ENCODE results near the gene WDR93. TPM values are rescaled to one million over a fixed set of nuclear protein-coding genes. Genes with fewer than 3 reads are reported as not detected.

WDR93 gene
- 1.7 TPM for total RNA-seq (ENCODE audit: insufficient read depth, low replicate concordance)

DNA sequence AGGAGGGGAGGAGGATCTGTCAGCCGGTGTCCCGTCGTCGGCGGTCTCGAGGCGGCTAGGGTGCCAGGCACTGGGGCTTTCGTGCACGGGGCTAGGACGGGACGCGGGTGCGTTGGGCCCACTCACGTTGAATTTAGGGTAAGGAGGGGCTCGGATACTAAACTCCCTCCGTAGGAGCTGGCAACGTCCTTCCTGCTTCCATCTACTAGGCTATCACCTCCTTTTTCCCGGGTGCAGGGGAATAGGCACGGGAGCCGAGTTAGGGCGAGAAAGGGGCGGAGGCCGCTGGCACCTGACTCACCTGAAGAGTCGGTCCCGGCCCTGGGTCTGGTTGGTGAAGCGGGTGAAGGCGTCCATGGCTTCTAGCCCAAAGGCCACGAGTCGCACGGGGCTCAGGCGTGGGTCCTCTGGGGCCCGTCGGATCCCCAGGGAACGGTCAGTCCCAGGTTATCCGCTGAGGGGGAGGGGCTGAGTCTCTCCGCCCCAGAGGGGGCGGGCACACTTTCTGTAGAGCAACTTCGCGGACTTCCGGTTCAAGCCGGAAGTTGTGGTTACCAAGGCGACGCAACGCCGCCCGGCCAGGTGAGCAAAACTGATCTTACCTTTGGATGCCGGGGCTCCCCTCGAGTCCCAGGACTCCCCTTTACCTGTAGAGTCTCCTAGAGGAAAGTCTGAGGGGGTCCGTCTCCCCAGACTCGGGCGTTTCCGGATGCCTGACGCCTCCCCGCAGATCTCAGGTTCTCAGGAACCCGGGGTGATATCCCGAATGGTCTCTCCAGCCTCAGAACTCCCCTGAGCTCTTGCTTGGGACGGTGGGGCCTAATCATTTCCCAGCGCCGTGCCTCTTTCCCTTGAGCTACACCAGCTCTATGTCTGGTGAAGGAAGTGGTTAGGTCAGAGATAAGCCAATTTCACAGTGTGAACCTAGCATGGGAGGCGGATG lies at the start of gene WDR93, which contains the start of gene PEX11A:
WDR93 (plus strand) TSS at position 536 of the 943 bp plus-strand sequence. CDS start 10,936 bp downstream, outside the sequence.
PEX11A (minus strand) TSS at position 479 of the 943 bp plus-strand sequence; CDS start at position 357, 122 bp downstream.
- DNase-seq (ENCODE audit: low spot score): peak; percentile 84

DNA sequence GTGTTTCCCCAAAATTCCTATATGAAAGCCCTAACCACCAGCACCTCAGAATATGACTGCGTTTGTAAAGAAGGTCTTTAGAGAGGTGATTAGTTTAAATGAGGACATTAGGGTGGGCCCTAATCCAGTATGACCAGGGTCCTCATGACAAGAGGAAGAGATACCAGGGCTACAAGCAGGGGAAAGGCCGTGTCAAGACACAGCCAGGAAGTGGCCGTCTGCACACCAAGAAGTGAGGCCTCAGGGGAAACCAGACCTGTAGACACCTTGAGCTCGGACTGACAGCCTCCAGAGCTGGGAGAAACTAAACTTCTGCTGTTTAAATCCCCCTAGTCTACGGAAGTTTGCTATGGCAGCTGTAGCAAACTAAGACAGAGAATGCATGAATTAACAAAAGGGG lies 49.6 kb upstream of the WDR93 start:
- DNase-seq (ENCODE audit: low spot score): no peak

DNA sequence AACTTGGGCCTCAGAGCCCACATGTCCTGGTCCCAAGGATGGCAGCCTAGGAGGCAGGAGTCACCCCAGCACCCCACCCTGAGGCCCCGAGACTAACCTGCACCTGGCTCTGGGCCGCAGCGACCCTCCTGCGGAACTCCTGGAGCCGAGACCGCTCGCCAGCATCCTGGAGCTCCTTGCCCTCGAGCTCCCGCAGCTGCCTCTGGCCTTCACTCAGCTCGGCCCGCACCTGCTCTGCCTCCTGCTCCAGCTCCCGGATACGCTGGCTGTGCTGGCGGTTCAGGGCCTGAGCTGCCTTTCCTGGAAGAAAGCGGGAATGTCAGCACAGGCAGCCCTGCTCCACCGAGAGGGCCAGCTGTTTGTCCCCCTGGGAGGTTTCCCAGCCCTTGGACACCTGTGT lies 48.5 kb upstream of the WDR93 start:
- no peak for DNase-seq (ENCODE audit: low spot score)

DNA sequence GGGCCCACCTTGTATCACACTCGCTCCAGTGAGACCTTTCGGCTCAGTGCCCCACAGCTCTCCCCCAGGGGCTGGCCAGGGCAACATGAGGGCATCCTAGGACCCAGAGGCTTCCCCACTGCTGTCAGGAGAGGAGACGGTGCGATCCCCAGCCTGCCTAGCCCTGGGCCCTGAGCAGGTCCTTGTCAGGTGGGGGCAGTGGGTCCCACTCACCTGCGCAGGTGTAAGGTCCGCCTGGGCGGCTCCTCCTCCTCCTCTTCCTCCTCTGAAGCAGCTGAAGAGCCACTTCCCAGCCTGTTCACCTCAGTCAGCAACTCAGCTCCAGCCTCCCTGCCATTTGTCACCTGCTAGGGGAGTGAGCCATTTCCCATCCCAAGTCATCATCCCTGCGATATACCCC lies 44.9 kb upstream of the WDR93 start:
- DNase-seq (ENCODE audit: low spot score): no peak

DNA sequence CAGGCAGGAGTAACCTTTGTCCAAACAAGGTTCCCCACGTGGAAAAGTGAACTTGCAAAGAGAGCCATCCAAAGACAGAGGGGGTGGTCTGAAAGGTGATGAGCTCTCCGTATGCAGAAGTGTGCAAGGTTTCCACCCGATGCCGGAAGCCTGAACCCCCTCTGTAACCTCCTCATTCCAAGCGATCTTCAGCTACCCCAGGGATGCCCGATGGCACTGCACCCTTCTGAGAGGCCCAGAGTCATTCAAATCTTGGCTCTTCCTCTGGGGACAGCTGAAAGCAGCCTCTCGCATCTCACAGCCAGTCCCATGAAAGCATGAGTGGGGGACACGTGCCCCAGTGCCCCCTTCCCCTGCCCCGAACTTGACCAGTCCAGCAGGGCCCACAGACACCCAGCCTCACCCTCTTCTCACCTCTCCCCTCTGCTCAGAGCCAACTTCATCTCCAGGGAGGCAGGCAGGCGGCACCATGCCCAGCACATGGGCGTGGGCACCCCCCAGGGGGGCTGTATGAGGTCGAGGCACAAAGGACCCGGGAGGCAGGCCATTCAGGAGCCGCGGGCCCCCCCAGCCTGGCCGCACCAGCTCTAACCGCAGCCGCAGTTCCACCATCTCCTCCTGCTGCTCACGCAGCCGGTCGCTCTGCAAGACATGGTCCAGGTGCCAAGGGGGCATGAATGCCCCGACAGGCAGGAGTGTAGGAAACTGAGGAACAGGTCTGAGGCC lies 44.0 kb upstream of the WDR93 start:
- no peak for DNase-seq (ENCODE audit: low spot score)

DNA sequence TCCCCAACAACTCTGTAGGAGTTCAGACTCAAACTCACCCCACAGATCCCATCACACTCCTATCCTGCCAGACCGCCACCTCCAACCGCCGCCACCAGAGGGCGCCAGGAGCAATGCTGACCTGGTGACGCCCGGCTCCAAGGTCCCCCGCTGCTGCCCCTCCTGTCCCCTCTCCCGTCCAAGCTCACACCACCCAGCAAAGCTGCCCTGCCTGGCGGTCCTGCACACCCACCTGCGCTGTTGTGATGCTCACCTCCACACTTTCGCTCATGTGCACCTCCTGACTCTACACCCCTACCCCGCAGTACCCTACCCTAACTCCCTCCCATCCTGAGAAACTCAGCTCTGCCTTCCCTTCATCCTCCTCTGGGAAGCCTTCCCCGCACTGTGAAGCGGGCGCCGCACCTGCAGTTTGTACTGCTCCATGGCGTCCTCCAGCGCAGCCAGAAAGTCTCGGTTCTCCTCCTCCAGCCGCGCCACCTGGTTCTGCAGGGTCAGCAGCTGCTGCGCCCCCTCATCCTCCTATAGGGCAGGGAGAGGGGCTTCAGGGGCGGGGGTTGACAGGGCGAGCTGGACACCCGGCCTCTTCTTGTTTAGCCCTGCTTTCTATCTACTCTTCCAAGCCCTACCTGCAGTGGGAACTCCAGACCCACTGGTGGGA lies 43.3 kb upstream of the WDR93 start:
- DNase-seq (ENCODE audit: low spot score): peak; percentile 45

DNA sequence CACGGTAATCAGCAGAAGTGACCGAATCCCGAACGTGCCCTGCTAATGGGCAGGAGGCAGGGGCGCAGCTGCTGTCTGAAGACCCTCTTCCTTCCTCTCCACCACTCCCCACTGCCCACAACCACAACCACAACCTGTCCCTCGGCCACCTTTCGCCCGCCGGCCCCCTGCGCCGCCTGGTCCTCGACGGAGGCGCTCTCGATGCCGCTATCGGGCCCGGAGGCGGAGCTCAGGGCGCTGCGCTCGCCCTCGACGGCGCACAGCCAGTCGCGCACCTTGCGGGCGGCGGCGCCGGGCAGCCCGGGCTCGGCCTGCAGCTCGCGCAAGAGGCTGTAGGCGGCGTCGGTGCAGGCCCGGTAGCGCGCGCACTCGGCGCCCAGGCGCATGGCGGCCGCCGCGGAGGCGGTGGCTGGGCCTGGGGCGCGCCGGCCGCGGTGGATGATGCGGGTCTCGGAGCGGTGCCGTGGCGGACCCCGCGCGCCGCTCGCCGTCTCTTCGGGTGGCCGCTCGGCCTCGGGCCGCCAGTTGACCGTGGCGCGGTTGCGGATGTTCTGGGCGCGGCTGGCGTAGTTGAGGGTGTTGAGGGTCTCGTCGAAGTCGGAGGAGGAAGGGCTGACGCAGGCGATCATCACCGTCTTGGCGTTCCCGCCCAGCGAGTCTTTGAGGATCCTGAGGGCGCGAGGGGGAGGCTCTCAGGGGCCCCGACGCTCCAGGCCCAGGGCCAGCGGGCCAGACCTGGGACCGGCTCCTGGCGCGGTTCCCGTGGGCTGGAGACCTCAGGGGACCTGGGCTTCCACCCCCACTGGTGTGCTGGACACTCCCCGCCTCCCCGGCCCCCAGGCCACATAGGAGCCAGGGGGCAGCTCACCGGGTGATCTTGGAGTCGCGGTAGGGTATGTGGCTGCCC lies 42.3 kb upstream of the WDR93 start:
- no peak for DNase-seq (ENCODE audit: low spot score)

DNA sequence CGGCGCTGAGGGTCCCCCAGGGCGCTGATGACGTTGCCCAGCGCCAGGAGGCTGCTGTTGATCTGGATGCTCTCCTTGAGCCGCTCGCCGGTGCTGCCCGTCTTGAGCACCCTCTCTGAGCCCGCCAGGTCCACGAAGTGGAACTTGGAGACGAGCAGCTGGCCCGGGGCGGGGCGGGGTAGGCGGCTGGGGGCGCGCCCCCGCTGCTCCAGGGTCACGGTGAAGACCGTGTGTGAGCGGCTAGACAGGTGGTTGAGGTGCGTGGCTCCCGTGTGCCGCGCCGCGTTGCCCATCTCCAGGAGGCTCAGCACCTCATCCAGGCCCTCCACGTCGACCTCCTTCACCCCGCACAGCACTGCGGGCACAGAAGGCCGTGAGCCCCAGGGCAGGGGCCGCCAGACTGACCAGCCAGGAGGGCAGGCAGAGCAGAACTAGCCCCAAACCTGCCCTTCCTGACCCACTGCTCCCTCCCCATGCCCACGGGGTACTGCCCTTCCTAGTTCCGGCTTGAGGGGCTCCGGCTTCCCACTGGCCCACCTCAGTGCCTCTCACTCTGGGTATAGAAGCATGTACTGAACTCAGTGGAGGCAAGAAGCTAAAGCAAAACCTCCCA lies 41.5 kb upstream of the WDR93 start:
- DNase-seq (ENCODE audit: low spot score): no peak

DNA sequence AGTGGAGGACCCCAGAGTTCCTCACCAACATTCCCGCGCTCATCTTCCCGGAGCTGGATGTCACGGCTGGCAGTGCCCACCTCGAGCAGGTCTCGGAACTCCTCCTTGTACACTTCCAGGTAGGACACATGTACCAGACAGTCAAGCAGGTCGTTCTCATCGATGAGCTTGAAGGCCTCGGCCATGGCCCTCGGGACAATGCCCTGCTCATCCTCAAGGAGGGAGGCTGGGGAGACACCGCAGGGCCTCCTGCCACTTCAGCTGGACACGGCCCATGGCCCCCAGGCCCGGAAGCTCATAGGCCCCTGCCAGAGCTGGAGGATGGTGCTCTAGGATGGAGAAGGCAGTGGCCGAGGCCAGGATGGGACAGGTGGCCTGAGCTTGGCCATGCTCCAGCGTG lies 40.9 kb upstream of the WDR93 start:
- no peak for DNase-seq (ENCODE audit: low spot score)

DNA sequence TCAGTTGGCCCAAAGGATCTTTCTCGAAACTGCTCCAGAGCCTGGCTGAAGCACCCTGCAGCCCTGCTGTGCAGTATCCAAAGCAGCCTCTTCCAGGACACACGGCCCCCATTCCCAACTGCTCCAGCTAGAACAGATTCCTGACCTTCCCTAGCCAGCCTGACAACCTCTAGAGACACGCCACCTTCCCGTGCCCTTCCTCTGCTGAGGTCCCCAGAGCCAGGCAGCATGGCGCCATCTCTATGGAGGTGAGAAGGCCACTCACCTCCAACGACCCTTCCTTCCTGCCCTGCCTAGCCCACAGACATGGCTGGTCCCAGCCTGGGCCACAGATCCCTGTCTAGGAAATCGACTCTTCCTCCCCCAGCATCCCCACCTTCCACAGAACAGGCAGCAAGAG lies 38.5 kb upstream of the WDR93 start:
- DNase-seq (ENCODE audit: low spot score): no peak

DNA sequence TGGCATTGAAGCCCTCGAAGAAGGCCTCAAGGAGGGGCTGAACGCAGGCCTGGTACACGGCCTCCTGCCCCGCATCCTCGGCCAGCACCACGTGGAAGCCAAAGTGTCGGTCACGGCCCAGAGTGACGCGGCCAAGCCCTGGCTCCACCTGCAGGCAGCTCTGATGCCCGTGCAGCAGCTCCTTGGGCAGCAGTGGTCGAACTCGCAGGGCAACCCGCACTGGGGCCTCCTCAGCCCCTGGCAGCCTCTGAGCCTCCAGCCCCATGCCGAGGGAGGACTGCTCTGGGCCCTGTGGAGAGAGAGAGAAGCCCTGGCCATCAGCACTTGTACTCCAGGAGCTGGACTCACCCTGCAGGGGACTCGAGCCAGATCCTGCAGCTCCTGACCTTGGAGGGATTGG lies 37.9 kb upstream of the WDR93 start:
- no peak for DNase-seq (ENCODE audit: low spot score)

DNA sequence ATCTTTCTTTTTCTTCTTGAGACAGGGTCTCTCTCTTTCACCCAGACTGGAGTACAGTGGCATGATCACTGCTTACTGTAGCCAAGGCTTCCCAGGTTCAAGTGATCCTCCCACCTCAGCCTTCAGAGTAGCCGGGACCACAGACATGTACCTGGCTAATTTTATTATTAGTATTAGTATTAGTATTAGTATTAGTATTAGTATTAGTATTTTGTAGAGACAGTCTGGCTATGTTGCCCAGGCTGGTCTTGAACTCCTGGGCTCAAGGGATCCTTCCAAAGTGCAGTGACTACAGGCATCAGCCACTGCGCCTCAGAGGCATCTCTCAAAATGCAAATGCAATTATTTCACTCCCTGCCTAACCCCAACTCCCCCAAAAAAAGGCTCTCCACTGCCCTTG lies 37.0 kb upstream of the WDR93 start:
- no peak for DNase-seq (ENCODE audit: low spot score)

DNA sequence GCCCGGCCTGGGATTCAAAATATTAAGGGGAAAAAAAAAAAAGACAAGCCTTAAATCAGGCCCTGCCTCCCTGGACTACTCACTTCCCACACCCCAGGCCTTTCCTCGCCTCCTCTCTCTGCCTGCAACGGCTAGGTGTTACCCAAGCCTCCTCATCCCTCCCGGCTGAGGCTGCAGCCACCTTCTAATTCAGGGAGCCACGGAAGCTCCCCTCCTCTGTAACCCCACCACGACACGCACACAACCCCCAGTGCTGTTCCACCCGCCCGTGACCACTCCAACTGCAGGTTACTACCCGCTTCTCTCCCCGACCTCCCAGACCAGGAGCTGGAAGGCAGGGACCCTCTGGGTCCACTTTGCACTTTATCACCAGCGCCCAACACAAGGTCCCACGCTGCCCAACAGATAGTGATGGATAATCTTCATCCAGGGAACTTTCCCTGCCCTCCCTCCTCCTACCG lies 36.3 kb upstream of the WDR93 start:
- no peak for DNase-seq (ENCODE audit: low spot score)

DNA sequence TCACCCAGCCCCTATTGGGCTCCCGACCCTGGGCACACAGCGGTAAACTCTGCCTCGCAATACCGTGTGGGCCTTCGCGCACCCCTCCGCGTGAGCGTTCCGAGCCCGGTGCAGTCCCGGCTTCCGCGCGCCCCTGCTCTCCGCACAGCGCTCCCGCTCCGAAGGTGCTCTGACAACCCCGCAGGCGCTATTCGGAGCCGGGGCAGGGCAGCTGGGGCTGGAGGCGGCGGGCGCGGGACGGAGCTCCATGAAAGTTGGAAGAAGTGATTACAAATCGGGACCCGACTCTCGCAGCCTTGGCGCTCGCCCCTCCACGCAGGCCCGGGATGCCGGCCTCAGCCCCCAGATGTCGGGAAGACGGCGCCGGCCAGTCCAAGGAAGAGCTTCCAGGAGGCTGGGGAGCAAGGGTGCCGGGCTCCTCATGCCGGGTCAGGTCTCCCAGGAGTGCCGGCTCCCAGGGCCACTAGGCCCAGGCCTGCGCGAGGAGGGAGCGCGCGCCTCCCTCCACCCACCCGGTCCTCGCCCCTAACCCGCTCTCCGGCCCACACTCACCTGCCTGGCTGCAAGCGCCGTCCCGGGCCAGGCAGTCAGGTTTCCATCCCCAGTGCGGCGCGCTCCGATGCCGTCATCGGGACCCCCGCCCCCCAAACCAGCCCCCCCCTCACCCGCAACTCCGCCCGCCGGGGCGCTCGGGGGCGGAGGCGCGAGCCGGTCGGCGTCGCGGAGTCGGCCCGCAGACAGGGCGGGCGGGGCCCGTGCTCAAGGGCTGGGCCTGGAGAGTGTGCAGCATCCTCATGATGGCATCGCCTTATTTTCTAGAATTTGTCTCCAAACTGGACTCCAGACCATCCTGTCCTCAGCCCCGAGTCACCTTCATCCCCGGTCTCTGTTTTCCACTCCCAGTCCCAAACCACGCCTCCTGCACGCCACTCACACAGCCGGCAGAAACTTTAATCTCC lies 35.5 kb upstream of the WDR93 start, which contains the start of gene KIF7:
KIF7 (minus strand) TSS at position 621 of the 959 bp plus-strand sequence. CDS start 2,537 bp downstream, outside the sequence.
- peak; percentile 73 for DNase-seq (ENCODE audit: low spot score)

DNA sequence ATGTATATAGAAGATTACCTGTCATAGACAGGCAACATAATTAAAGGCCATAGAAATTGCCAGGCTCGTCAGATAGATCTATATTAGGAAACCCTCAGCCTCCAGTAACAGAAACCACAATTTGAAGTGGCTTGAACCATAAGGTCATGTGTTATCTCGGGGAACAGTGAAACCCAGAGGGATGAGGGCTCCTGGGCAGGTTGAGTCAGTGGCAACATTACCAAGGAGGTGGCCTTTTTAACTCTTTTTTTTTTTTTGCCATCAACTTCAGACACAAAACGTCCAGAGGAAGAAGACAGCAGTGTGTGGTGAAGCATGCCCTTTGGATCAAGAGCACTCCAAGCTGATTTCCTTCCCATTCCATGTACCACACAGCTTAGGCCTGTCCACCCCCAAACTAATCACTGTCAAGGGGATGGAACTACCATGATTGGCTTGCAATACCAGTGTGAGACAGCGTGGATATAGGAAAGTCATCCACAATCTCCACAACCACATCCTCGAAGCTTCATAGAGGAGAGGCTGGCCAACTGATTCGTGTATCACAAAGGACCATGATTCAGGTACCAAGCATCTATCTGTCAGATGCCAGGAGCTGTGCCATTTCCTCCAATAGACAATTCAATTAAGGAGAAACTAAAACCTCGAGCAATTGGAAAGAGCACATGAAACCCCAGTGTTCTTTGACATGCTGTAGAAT lies 34.3 kb upstream of the WDR93 start:
- no peak for DNase-seq (ENCODE audit: low spot score)

DNA sequence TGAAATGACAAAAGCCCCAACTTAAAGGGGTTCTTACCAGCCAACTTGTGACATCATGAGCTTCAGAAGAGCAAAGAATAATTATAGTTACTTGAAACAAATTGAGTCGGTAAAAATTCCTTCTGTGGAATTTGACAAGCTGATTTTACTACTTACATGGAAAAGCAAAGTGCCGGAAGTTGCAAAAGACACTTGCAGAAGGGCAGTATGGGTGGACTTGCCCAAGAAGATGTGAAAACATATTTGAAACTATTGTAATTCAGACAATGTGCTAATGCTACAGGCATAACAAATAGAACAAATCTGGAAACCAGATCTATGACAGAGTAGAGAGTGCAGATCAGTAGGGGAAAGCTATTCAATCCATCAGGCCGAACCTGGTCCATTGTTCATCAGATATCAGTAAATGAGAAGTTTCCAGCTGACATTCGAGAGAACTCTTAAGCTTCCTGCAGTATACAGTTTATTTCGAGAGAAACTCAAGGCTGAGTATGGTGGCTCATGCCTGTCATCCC lies 32.9 kb upstream of the WDR93 start:
- DNase-seq (ENCODE audit: low spot score): no peak

DNA sequence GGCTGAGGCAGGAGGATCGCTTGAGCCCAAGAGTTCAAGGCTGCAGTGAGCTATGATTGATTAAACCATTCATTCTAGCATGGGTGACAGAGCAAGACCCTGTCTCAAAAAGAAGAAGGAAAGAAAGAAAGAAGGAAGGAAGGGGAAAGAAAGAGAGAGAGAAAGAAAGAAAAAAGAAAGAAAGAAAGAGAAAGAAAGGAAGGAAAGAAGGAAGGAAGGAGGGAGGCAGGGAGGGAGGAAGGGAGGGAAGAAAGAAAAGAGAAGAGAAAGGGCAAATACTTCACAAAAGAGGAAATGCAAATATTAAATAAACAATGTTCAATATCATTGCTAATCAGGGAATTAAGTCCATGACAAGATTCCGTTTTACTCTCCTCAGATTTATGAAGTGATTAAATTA lies 31.3 kb upstream of the WDR93 start:
- DNase-seq (ENCODE audit: low spot score): no peak

DNA sequence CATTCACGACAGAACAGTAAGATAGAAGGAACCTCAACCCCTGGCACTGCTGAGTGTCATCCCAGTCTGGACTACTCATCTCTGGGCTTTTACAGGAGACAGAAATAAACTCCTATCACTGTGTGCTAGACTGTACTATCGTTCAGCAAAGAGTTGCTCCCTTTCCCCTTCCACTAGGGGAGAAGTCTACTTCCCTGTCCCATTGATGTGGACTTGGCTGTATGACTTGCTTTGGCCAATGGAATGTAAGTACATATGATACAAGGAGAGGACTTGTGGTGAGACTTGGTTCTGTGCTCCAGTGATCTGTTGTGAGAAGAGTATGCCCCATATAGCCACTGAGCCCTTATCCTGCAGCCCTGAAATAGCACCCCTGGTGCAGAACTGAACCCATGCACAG lies 30.1 kb upstream of the WDR93 start:
- no peak for DNase-seq (ENCODE audit: low spot score)

Data from umbilical cord (tissue), 2 donors.